ENCODE measurements around the gene ORC3. TPM values are rescaled to one million over a fixed set of nuclear protein-coding genes. Genes with fewer than 3 reads are reported as not detected.

ORC3 gene
- total and polyA plus RNA-seq, 10 of the 15 experiments (the other 5 are each of a cell fraction or from before 2014, with no cell fraction given): 27.2 to 76.3 (median 54.6) TPM

DNA sequence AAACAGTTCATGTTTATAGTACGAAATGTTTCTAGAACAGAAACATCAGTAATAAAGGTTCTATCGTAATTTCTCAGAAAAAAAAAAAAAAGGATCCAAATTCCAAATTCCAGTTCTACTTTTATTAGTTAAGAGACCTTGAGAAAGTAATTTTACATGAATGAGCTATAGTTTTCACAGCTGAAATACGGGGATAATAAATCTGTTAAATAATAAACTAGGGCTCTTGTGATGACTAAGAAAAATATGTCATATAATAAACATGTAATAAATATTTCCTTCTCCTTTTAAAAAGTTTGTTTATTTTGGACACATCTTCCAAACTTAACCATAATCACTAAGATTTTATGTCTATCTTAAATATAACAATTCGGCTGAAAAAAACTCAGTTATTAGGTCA is 17.9 kb upstream of the ORC3 start:
- no peak overlapping the region for H3K9ac ChIP-seq (ENCODE audit: control insufficient read depth, insufficient read depth, low read length)
- RAD21 ChIA-PET (ENCODE audit: unreplicated experiment): interaction anchor here (1.1 kb wide), 1 partner anchor 260 kb away, joined by 3 read pairs; no protein-coding TSS in a partner anchor
- TF ChIP-seq, protein P1, sequence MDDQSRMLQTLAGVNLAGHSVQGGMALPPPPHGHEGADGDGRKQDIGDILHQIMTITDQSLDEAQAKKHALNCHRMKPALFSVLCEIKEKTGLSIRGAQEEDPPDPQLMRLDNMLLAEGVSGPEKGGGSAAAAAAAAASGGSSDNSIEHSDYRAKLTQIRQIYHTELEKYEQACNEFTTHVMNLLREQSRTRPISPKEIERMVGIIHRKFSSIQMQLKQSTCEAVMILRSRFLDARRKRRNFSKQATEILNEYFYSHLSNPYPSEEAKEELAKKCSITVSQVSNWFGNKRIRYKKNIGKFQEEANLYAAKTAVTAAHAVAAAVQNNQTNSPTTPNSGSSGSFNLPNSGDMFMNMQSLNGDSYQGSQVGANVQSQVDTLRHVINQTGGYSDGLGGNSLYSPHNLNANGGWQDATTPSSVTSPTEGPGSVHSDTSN (IDR thresholded peaks at IDR 0.05; ENCODE audit: insufficient replicate concordance, low read depth, low read length): no peak
- TF ChIP-seq, protein P2, sequence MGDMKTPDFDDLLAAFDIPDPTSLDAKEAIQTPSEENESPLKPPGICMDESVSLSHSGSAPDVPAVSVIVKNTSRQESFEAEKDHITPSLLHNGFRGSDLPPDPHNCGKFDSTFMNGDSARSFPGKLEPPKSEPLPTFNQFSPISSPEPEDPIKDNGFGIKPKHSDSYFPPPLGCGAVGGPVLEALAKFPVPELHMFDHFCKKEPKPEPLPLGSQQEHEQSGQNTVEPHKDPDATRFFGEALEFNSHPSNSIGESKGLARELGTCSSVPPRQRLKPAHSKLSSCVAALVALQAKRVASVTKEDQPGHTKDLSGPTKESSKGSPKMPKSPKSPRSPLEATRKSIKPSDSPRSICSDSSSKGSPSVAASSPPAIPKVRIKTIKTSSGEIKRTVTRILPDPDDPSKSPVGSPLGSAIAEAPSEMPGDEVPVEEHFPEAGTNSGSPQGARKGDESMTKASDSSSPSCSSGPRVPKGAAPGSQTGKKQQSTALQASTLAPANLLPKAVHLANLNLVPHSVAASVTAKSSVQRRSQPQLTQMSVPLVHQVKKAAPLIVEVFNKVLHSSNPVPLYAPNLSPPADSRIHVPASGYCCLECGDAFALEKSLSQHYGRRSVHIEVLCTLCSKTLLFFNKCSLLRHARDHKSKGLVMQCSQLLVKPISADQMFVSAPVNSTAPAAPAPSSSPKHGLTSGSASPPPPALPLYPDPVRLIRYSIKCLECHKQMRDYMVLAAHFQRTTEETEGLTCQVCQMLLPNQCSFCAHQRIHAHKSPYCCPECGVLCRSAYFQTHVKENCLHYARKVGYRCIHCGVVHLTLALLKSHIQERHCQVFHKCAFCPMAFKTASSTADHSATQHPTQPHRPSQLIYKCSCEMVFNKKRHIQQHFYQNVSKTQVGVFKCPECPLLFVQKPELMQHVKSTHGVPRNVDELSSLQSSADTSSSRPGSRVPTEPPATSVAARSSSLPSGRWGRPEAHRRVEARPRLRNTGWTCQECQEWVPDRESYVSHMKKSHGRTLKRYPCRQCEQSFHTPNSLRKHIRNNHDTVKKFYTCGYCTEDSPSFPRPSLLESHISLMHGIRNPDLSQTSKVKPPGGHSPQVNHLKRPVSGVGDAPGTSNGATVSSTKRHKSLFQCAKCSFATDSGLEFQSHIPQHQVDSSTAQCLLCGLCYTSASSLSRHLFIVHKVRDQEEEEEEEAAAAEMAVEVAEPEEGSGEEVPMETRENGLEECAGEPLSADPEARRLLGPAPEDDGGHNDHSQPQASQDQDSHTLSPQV (IDR thresholded peaks at IDR 0.05): no peak
- no peak for TF ChIP-seq GABPA (IDR thresholded peaks at IDR 0.05; ENCODE audit: low read depth)
- TF ChIP-seq, protein P3, sequence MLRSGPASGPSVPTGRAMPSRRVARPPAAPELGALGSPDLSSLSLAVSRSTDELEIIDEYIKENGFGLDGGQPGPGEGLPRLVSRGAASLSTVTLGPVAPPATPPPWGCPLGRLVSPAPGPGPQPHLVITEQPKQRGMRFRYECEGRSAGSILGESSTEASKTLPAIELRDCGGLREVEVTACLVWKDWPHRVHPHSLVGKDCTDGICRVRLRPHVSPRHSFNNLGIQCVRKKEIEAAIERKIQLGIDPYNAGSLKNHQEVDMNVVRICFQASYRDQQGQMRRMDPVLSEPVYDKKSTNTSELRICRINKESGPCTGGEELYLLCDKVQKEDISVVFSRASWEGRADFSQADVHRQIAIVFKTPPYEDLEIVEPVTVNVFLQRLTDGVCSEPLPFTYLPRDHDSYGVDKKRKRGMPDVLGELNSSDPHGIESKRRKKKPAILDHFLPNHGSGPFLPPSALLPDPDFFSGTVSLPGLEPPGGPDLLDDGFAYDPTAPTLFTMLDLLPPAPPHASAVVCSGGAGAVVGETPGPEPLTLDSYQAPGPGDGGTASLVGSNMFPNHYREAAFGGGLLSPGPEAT (IDR thresholded peaks at IDR 0.05; ENCODE audit: low read depth): no peak
- no peak for TF ChIP-seq CREB1 (IDR thresholded peaks at IDR 0.05; ENCODE audit: low read depth)
- no peak for TF ChIP-seq POLR2AphosphoS5 (IDR thresholded peaks at IDR 0.05; ENCODE audit: low read length)
- TF ChIP-seq, protein P4, sequence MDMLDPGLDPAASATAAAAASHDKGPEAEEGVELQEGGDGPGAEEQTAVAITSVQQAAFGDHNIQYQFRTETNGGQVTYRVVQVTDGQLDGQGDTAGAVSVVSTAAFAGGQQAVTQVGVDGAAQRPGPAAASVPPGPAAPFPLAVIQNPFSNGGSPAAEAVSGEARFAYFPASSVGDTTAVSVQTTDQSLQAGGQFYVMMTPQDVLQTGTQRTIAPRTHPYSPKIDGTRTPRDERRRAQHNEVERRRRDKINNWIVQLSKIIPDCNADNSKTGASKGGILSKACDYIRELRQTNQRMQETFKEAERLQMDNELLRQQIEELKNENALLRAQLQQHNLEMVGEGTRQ (IDR thresholded peaks at IDR 0.05; ENCODE audit: borderline replicate concordance, low read depth, low read length): no peak
- no peak for TF ChIP-seq JUNB (IDR thresholded peaks at IDR 0.05)
- no peak for TF ChIP-seq SREBF2 (IDR thresholded peaks at IDR 0.05; ENCODE audit: low read length)
- TF ChIP-seq, protein P5, sequence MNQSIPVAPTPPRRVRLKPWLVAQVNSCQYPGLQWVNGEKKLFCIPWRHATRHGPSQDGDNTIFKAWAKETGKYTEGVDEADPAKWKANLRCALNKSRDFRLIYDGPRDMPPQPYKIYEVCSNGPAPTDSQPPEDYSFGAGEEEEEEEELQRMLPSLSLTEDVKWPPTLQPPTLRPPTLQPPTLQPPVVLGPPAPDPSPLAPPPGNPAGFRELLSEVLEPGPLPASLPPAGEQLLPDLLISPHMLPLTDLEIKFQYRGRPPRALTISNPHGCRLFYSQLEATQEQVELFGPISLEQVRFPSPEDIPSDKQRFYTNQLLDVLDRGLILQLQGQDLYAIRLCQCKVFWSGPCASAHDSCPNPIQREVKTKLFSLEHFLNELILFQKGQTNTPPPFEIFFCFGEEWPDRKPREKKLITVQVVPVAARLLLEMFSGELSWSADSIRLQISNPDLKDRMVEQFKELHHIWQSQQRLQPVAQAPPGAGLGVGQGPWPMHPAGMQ (IDR thresholded peaks at IDR 0.05; ENCODE audit: borderline replicate concordance): no peak
- no peak for TF ChIP-seq BMI1 (IDR thresholded peaks at IDR 0.05; ENCODE audit: borderline replicate concordance)
- TF ChIP-seq BHLHE40 (IDR thresholded peaks at IDR 0.05; ENCODE audit: borderline replicate concordance in 1 of 2, low read depth in 2 of 2, low read length in 1 of 2): no peak
- TF ChIP-seq MXI1 (IDR thresholded peaks at IDR 0.05; ENCODE audit: low read depth, low read length): no peak

More for the DNA sequence above, 17.9 kb upstream of the ORC3 start:
- H4K20me1 ChIP-seq (ENCODE audit: control insufficient read depth, insufficient read depth): no peaks in the 10 kb centered on the region
- ATAC-seq: no peak
- DNase-seq (ENCODE audit: low read depth, low spot score): no peak
- SMC1A ChIA-PET (ENCODE audit: uncharacterized antibody, unreplicated experiment): interaction anchor here (0.7 to 1.1 kb wide), 3 partner anchors 9 to 245 kb away, joined by 3 to 4 read pairs (median 4); no protein-coding TSS in a partner anchor
- no peak overlapping the region for H3K27ac ChIP-seq (ENCODE audit: control insufficient read depth, insufficient read depth)
- peaks cover 20% of the 10 kb centered on the region for H3K4me1 ChIP-seq (ENCODE audit: control insufficient read depth, insufficient read depth, low read length)
- CTCF ChIA-PET: interaction anchor here (0.7 to 0.9 kb wide), 2 partner anchors 177 to 220 kb away, joined by 4 to 6 read pairs; no protein-coding TSS in a partner anchor
- peaks cover 38% of the 10 kb centered on the region for H3K79me2 ChIP-seq (ENCODE audit: control insufficient read depth, insufficient read depth, low read length)
- no peak overlapping the region for H3K4me3 ChIP-seq
- H3K27me3 ChIP-seq (replicated peaks in 1 of 2; ENCODE audit: control insufficient read depth in 2 of 2, insufficient read depth in 2 of 2, low read length in 1 of 2): no peaks in the 10 kb centered on the region
- H3K36me3 ChIP-seq (ENCODE audit: control insufficient read depth in 2 of 2, insufficient read depth in 2 of 2, low read length in 1 of 2): peaks cover 0 to 4% of the 10 kb centered on the region in 2 experiments; a peak in 1 of 4 replicates
- no peak for FAIRE-seq
- no peak overlapping the region for H2AFZ ChIP-seq (ENCODE audit: control insufficient read depth, low read depth, low read length)
- H3K4me2 ChIP-seq (ENCODE audit: control insufficient read depth, insufficient read depth): no peak overlapping the region
- H3K9me3 ChIP-seq (replicated peaks; ENCODE audit: control insufficient read depth, insufficient read depth, low read length): peaks cover 9% of the 10 kb centered on the region
- in situ Hi-C loops (cut with MboI) (no loop called here), intact Hi-C loops (cut with micrococcal nuclease; ENCODE audit: unreplicated experiment) (no loop called here)
- no TSS peak for BruUV-seq (replicated peaks)
- POLR2A ChIA-PET: interaction anchor here (0.7 to 1.1 kb wide), 2 partner anchors 81 to 108 kb away, joined by 3 to 4 read pairs; no protein-coding TSS in a partner anchor
- WGBS (ENCODE audit: insufficient coverage, insufficient replicate concordance, low lambda C conversion rate, missing lambda C conversion rate): 98% methylated on average over 4 of the region's 4 CpGs
